ENCODE measurements around the gene GPX6. TPM values are rescaled to one million over a fixed set of nuclear protein-coding genes. Genes with fewer than 3 reads are reported as not detected.

Gene GPX6
- 1 to 10 TPM in 1 of 2 donors, not detected in 1; 1.1 TPM for total RNA-seq
- not detected for polyA plus RNA-seq
- long read RNA-seq, donor 1: 0 reads
- long read RNA-seq, donor 2: 0 reads
- long read RNA-seq, donor 3: 0 reads
- long read RNA-seq, donor 4: 0 reads
- long read RNA-seq, donor 5: 0 reads

- Histone ChIP-seq H3K27me3 (ENCODE audit: control insufficient read depth in 3 of 3, insufficient read depth in 3 of 3, low read length in 2 of 3) (no peaks in the 10 kb centered on the region), H3K9me3 (ENCODE audit: control insufficient read depth in 4 of 4, insufficient read depth in 3 of 4, low read length in 3 of 4) (peaks cover 0 to 13% (median 0%) of the 10 kb centered on the region in 4 donors), H3K4me1 (ENCODE audit: control insufficient read depth in 5 of 5, insufficient read depth in 5 of 5, low read length in 5 of 5) (peaks cover 0 to 11% (median 0%) of the 10 kb centered on the region in 5 donors), H3K9ac (ENCODE audit: insufficient read depth in 1 of 2, low read length in 2 of 2) (no peak within 1 kb of the TSS), H3K27ac (ENCODE audit: low read depth in 1 of 2, low read length in 1 of 2) (no peak within 1 kb of the TSS), H3K4me3 (no peak within 1 kb of the TSS), H3K36me3 (ENCODE audit: control insufficient read depth in 4 of 4, insufficient read depth in 4 of 4, low read length in 4 of 4) (no peaks in the 10 kb centered on the region)
- DNase-seq (no peak), ATAC-seq (ENCODE audit: insufficient read depth, low FRiP score) (no peak)
- WGBS, 2 donors: 52 to 54% methylated on average over 4 of the region's 4 CpGs
- no peak for TF ChIP-seq CTCF (IDR thresholded peaks at IDR 0.05; ENCODE audit: control extremely low read depth, extremely low read depth)
Observed at GRCh38 chr6:28515676-28516075, at the start of gene GPX6. GPX6 (minus strand) TSS chr6:28515793; CDS start chr6:28515743, 50 bp downstream.

- ATAC-seq (ENCODE audit: insufficient read depth, low FRiP score): no peak
- TF ChIP-seq CTCF (IDR thresholded peaks at IDR 0.05; ENCODE audit: control extremely low read depth, extremely low read depth): no peak
Observed at GRCh38 chr6:28563430-28564095, 48.0 kb upstream of the GPX6 start.

GRCh38 chr6:28558629-28559028 lies 43.0 kb upstream of the GPX6 start:
- Histone ChIP-seq H3K27ac (ENCODE audit: low read depth in 1 of 2, low read length in 1 of 2) (no peak overlapping the region), H3K4me1 (ENCODE audit: control insufficient read depth in 5 of 5, insufficient read depth in 5 of 5, low read length in 5 of 5) (peaks cover 0 to 9% (median 0%) of the 10 kb centered on the region in 5 donors), H3K9me3 (ENCODE audit: control insufficient read depth in 4 of 4, insufficient read depth in 3 of 4, low read length in 3 of 4) (no peaks in the 10 kb centered on the region), H3K9ac (ENCODE audit: insufficient read depth in 1 of 2, low read length in 2 of 2) (no peak overlapping the region), H3K36me3 (ENCODE audit: control insufficient read depth in 4 of 4, insufficient read depth in 4 of 4, low read length in 4 of 4) (no peaks in the 10 kb centered on the region), H3K27me3 (ENCODE audit: control insufficient read depth in 3 of 3, insufficient read depth in 3 of 3, low read length in 2 of 3) (no peaks in the 10 kb centered on the region), H3K4me3 (no peak overlapping the region)
- WGBS, 2 donors: 66 to 82% methylated on average over 3 of the region's 3 CpGs
- no peak for TF ChIP-seq CTCF (IDR thresholded peaks at IDR 0.05; ENCODE audit: control extremely low read depth, extremely low read depth)
- DNase-seq (no peak), ATAC-seq (ENCODE audit: insufficient read depth, low FRiP score) (no peak)

More at GRCh38 chr6:28563430-28564095, 48.0 kb upstream of the GPX6 start:
- Histone ChIP-seq H3K9ac (ENCODE audit: insufficient read depth in 1 of 2, low read length in 2 of 2) (no peak overlapping the region), H3K4me3 (no peak overlapping the region), H3K27ac (ENCODE audit: low read depth in 1 of 2, low read length in 1 of 2) (no peak overlapping the region), H3K36me3 (ENCODE audit: control insufficient read depth in 4 of 4, insufficient read depth in 4 of 4, low read length in 4 of 4) (no peaks in the 10 kb centered on the region), H3K27me3 (ENCODE audit: control insufficient read depth in 3 of 3, insufficient read depth in 3 of 3, low read length in 2 of 3) (no peaks in the 10 kb centered on the region), H3K9me3 (ENCODE audit: control insufficient read depth in 4 of 4, insufficient read depth in 3 of 4, low read length in 3 of 4) (no peaks in the 10 kb centered on the region), H3K4me1 (ENCODE audit: control insufficient read depth in 5 of 5, insufficient read depth in 5 of 5, low read length in 5 of 5) (no peaks in the 10 kb centered on the region)
- WGBS, 2 donors: 37 to 58% methylated on average over 3 of the region's 3 CpGs
- no peak for DNase-seq
